ENCODE measurements around the gene ZBTB48.

The ZBTB48 gene

DNA sequence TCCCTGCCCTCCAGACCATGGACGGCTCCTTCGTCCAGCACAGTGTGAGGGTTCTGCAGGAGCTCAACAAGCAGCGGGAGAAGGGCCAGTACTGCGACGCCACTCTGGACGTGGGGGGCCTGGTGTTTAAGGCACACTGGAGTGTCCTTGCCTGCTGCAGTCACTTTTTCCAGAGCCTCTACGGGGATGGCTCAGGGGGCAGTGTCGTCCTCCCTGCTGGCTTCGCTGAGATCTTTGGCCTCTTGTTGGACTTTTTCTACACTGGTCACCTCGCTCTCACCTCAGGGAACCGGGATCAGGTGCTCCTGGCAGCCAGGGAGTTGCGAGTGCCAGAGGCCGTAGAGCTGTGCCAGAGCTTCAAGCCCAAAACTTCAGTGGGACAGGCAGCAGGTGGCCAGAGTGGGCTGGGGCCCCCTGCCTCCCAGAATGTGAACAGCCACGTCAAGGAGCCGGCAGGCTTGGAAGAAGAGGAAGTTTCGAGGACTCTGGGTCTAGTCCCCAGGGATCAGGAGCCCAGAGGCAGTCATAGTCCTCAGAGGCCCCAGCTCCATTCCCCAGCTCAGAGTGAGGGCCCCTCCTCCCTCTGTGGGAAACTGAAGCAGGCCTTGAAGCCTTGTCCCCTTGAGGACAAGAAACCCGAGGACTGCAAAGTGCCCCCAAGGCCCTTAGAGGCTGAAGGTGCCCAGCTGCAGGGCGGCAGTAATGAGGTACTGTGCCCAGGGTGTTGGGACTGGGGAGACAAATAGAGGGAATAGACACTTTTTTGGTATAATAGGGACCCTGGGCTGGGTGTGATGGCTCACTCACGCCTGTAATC, 1.0 kb downstream of the ZBTB48 start:
- ATAC-seq (replicated peaks): peak; percentile 2 to 12
- Mint-ChIP-seq H3K9me3 (no peaks in the 10 kb centered on the region), H3K36me3 (peaks cover 18 to 22% of the 10 kb centered on the region in 2 donors), H3K27me3 (no peaks in the 10 kb centered on the region), H3K27ac (peak overlapping the region; percentile 100), H3K4me3 (peak overlapping the region; percentile 95 to 100), H3K4me1 (peaks cover 34 to 54% of the 10 kb centered on the region in 2 donors)
- DNase-seq: no peak

DNA sequence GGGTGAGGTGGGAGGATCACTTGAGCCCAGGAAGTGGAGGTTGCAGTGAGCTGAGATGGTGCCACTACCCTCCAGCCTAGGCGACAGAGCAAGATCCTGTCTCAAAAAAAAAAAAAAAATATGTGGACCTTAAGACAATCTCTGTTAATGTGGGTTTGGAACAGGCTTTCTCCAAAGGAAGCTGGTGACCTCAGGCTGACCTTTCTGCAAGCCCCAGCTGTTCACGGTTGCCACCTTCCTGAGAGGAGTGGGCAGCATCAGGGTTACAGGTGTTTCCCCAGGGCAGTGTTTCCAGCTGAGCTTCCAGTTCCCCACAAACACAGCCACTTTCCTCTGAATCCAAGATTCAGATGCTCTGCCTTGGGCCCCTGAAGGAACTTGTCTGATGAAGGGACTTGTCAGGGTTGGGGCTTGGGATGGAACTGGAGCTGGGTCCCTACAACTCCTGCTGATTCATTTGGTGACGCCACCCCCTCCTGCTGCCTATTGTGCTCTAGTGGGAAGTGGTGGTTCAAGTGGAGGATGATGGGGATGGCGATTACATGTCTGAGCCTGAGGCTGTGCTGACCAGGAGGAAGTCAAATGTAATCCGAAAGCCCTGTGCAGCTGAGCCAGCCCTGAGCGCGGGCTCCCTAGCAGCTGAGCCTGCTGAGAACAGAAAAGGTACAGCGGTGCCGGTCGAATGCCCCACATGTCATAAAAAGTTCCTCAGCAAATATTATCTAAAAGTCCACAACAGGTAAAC, 1.9 kb downstream of the ZBTB48 start:
- no peaks in the 10 kb centered on the region for H3K27me3 Mint-ChIP-seq
- peaks cover 36 to 57% of the 10 kb centered on the region in 2 donors for H3K4me1 Mint-ChIP-seq
- ATAC-seq (replicated peaks): no peak
- H3K36me3 Mint-ChIP-seq: peaks cover 20 to 22% of the 10 kb centered on the region in 2 donors
- no peaks in the 10 kb centered on the region for H3K9me3 Mint-ChIP-seq
- DNase-seq: no peak
- peak overlapping the region; percentile 77 for H3K27ac Mint-ChIP-seq
- H3K4me3 Mint-ChIP-seq: peak overlapping the region; percentile 95 to 100

DNA sequence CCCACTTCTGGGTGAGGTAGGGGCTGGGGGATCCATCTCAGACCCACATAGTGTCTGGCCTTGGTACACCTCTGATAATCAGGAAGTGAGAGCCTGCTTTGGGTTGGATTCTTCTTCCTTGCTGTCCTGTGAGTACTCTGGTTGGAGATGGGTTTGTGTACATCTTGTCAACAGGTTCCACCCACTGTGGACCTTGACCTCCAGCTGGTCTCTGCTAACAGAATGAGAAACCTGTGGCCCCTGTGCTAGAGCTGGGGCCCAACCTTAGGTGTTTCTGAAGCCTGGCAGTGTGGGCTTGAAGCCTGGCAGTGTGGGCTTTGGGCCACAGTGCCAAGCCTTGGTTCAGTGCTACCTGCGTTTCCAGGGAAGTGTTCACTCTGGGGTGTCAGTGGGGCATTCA, 2.6 kb downstream of the ZBTB48 start:
- H3K4me1 Mint-ChIP-seq: peaks cover 41 to 63% of the 10 kb centered on the region in 2 donors
- peak overlapping the region; percentile 56 for H3K27ac Mint-ChIP-seq
- ATAC-seq (replicated peaks) (no peak), DNase-seq (no peak)
- H3K27me3 Mint-ChIP-seq: no peaks in the 10 kb centered on the region
- H3K9me3 Mint-ChIP-seq: no peaks in the 10 kb centered on the region
- H3K36me3 Mint-ChIP-seq: peaks cover 22% of the 10 kb centered on the region in 2 donors
- H3K4me3 Mint-ChIP-seq: peak overlapping the region; percentile 95 to 100

DNA sequence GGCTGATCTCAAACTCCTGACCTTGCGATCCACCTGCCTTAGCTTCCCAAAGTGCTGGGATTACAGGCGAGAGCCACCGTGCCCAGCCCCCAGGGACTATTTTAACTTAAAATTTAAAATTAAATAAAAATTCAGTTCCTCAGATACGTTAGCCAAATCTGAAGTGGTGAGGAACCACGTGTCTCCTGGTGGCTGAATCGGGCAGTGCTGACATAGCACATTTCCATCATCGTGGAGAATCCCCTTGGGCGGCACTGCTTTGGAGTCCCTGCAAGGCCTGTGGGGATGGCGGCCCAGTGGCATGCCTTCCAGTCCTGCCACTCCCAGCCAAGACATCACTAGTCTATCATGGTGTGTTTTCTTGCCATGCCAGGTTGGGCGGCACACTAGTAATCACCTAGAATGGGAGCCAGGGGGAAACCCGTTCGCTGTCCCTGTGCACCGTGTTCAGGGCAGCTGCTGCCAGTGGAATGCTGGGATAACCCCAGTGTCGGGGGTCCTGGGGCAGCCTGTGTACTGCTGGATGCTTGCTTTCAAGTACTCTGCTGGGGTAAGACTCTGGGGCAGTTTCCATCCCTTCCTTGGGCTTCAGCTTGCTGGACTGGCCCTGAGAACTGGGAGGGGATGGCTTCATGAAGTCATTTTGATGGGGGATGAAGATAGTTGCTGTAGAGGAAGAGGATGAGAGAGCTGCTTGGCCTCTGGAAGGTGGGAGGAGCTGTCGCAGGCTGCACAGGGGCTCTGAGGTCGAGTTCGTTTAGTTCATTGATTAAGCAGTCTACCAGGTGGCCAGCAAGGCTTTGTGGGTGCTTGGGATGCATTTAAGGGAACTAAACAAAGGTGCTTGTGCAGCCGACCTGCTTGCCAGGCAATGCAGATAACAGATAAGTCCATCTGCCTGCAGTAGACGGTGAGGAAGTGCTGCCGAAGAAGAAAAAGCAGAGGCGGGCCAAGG, 4.6 kb downstream of the ZBTB48 start:
- peak overlapping the region; percentile 82 for H3K27ac Mint-ChIP-seq
- DNase-seq (no peak), ATAC-seq (replicated peaks) (no peak)
- H3K36me3 Mint-ChIP-seq: peaks cover 27 to 38% of the 10 kb centered on the region in 2 donors
- H3K9me3 Mint-ChIP-seq: no peaks in the 10 kb centered on the region
- no peak overlapping the region for H3K4me3 Mint-ChIP-seq
- H3K4me1 Mint-ChIP-seq: peaks cover 44 to 73% of the 10 kb centered on the region in 2 donors
- H3K27me3 Mint-ChIP-seq: no peaks in the 10 kb centered on the region

DNA sequence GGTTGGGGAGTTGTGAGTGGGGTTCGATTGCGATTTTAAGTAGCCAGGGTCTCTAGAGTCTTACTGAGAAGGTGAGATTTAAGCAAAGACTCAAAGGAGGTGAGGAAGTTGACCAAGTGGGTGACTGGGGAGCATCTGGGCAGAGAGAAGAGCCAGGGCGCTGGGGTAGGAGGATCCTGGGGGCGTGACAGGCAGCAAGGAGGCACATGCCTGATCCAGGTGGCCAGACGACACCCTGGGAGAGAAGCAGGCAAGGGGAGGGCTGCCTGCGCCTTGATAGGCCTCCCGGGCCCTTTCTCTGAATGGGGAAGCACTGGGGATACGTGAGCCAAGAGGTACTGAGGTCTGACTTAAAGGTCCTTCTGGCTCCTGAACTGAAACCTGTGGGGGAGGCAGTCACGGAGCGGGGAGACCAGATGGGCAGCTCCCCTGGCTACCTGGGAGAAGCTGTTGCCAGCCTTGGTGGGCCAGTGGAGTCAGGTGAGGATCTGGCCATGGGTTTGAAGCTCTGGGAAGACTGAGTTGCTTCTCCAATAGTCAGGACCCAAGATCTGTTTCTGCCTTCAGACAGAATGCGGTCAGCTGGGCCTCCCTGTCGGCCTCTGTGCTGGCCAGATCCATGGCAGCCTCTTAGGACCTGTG, 5.4 kb downstream of the ZBTB48 start:
- ATAC-seq (replicated peaks) (no peak), DNase-seq (no peak)
- H3K36me3 Mint-ChIP-seq: peaks cover 32 to 41% of the 10 kb centered on the region in 2 donors
- no peak overlapping the region for H3K4me3 Mint-ChIP-seq
- H3K27ac Mint-ChIP-seq: peak overlapping the region; percentile 82
- H3K4me1 Mint-ChIP-seq: peaks cover 43 to 67% of the 10 kb centered on the region in 2 donors
- H3K9me3 Mint-ChIP-seq: no peaks in the 10 kb centered on the region
- no peaks in the 10 kb centered on the region for H3K27me3 Mint-ChIP-seq

DNA sequence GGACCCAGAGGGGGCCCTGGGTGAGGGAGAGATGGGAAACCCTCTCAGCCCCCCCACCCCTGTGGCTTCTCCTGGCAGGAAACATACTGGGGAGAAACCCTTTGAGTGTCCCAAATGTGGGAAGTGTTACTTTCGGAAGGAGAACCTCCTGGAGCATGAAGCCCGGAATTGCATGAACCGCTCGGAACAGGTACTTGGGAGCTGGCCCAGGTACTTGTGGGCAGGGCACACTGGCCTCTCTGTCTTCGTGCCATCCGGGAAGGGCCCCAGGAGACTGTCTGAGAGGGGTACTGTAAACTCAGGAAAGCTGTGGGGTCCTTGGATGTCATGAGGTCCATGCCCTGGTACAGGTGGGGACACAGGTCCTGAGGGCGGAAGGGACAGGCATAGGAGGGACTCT, 6.0 kb downstream of the ZBTB48 start:
- DNase-seq: no peak
- H3K36me3 Mint-ChIP-seq: peaks cover 35 to 42% of the 10 kb centered on the region in 2 donors
- H3K4me3 Mint-ChIP-seq: no peak overlapping the region
- no peaks in the 10 kb centered on the region for H3K27me3 Mint-ChIP-seq
- peaks cover 37 to 61% of the 10 kb centered on the region in 2 donors for H3K4me1 Mint-ChIP-seq
- no peak for ATAC-seq (replicated peaks)
- H3K9me3 Mint-ChIP-seq: no peaks in the 10 kb centered on the region
- no peak overlapping the region for H3K27ac Mint-ChIP-seq

DNA sequence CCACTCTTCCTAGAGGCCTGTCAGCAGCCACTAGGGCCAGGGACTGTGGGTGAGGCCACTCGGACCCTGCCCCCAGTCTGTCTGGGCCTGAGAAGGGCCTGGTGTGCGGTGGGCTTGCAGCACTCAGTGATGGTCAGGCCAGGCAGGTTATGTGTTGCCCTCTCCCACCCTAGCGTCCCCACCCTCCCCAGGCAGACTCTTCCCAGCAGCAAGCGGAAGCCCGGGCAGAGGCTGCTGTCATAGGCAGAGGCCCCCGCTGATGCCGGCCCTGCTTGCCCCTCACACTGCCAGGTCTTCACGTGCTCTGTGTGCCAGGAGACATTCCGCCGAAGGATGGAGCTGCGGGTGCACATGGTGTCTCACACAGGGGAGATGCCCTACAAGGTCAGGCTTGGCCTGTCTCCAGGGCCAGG, 6.6 kb downstream of the ZBTB48 start:
- Mint-ChIP-seq H3K9me3 (no peaks in the 10 kb centered on the region), H3K4me3 (no peak overlapping the region), H3K36me3 (peaks cover 35 to 42% of the 10 kb centered on the region in 2 donors), H3K27me3 (no peaks in the 10 kb centered on the region), H3K27ac (no peak overlapping the region), H3K4me1 (peaks cover 36 to 61% of the 10 kb centered on the region in 2 donors)
- no peak for DNase-seq
- ATAC-seq (replicated peaks): no peak

DNA sequence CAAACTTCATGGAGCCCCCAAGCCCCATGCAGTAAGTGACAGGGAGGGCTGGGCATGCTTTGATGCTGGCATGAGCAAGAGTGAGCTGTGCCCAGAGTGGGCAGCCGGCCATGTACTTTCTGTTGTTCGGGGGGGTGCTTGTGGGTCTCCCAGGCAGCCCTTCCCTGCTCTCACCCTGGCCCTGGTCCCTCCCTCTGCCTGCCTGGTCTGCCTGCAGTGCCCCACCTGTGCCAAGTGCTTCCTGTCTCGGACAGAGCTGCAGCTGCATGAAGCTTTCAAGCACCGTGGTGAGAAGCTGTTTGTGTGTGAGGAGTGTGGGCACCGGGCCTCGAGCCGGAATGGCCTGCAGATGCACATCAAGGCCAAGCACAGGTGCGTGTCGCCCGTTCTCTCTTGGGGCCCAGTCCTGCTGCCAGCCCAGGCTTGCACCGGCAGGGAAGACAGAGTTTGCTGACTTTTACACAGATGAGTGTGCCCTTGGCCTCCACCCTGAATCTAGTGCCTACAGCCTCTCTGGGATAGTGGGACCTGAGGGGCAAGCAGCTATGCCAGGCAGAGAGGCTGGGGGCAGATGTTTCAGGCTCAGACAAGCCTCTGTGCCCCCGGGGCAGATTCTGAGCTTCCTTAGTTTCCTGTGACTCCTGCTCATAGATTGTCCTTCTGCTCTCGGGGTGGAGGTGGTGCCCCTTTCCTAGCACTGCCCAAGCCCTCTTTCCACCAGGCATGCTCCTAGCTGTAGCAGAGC, 7.6 kb downstream of the ZBTB48 start:
- no peak for DNase-seq
- no peak overlapping the region for H3K27ac Mint-ChIP-seq

DNA sequence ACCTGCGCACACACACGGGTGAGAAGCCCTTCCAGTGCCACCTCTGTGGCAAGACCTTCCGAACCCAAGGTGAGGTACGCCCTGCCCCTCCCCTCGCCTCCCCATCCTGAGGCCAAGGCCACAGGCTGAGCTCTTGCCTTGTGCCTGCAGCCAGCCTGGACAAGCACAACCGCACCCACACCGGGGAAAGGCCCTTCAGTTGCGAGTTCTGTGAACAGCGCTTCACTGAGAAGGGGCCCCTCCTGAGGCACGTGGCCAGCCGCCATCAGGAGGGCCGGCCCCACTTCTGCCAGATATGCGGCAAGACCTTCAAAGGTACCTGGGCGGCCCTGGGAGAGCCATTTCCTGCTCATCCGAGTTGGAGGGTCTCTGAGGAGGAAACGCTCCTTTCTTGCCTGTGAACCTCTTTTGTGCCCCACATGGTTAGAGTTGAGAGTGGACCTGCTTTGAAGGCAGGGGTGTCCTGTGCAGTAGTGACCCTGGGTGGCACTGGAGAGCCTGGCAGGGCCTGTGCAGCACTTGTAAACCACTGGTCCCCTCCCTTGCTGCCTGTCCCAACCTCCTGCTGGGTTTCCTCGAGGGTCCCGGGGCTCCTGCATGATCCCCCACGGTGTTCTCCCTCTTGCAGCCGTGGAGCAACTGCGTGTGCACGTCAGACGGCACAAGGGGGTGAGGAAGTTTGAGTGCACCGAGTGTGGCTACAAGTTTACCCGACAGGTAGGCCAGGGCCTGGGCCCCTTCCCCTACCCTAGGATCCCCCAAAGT, 8.5 kb downstream of the ZBTB48 start:
- Mint-ChIP-seq H3K4me3 (no peak overlapping the region), H3K9me3 (no peaks in the 10 kb centered on the region), H3K36me3 (peaks cover 29 to 49% of the 10 kb centered on the region in 2 donors), H3K27ac (peak overlapping the region; percentile 25), H3K4me1 (peaks cover 29 to 51% of the 10 kb centered on the region in 2 donors), H3K27me3 (no peaks in the 10 kb centered on the region)
- ATAC-seq (replicated peaks) (no peak), DNase-seq (no peak)

More for the DNA sequence above, 7.6 kb downstream of the ZBTB48 start:
- Mint-ChIP-seq H3K36me3 (peaks cover 31 to 42% of the 10 kb centered on the region in 2 donors), H3K9me3 (no peaks in the 10 kb centered on the region), H3K4me3 (no peak overlapping the region), H3K4me1 (peaks cover 30 to 58% of the 10 kb centered on the region in 2 donors), H3K27me3 (no peaks in the 10 kb centered on the region)
- ATAC-seq (replicated peaks): peak in 1 of 2 donors; percentile 29

DNA sequence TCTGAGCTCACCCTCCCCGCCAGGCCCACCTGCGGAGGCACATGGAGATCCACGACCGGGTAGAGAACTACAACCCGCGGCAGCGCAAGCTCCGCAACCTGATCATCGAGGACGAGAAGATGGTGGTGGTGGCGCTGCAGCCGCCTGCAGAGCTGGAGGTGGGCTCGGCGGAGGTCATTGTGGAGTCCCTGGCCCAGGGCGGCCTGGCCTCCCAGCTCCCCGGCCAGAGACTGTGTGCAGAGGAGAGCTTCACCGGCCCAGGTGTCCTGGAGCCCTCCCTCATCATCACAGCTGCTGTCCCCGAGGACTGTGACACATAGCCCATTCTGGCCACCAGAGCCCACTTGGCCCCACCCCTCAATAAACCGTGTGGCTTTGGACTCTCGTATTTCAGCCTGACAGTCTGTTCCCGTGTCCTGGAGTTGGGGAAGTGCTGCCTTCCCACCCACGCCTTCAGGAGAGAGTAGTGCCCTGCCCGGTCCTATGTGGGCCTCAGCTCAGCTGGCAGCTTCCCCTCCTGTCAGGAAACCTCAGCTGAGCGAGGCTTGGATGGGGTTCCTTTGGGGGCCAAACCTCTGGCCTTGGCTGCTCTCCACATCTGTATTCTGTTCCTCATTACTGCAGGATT, 9.2 kb downstream of the ZBTB48 start:
- no peak overlapping the region for H3K4me3 Mint-ChIP-seq
- DNase-seq: no peak
- H3K36me3 Mint-ChIP-seq: peaks cover 35 to 55% of the 10 kb centered on the region in 2 donors
- H3K9me3 Mint-ChIP-seq: no peaks in the 10 kb centered on the region
- peak overlapping the region; percentile 25 for H3K27ac Mint-ChIP-seq
- no peak for ATAC-seq (replicated peaks)
- H3K27me3 Mint-ChIP-seq: no peaks in the 10 kb centered on the region
- H3K4me1 Mint-ChIP-seq: peaks cover 29 to 51% of the 10 kb centered on the region in 2 donors

DNA sequence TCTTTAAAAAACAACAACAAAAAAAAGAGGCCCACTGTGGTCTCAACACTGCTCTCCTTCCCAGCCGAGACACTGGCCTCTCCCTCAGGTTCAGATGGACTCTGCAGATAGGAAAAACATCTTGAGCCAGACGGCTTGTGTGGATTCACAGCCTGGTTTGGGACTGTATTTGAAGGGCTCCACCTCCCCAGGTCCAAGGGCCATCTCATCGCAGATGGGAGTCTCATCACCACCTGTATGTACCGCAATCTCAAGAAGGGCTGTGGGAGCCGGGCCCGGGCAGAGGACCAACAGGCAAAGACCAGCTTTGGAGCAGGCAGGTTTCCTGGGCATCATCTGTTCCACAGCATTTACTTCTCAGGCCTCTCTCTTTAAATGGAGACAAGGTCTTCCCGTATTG, 10.3 kb downstream of the ZBTB48 start:
- Mint-ChIP-seq H3K9me3 (no peaks in the 10 kb centered on the region), H3K4me3 (no peak overlapping the region), H3K36me3 (peaks cover 30 to 51% of the 10 kb centered on the region in 2 donors), H3K4me1 (peaks cover 22 to 42% of the 10 kb centered on the region in 2 donors), H3K27ac (peak overlapping the region; percentile 81), H3K27me3 (no peaks in the 10 kb centered on the region)
- ATAC-seq (replicated peaks) (no peak), DNase-seq (no peak)

DNA sequence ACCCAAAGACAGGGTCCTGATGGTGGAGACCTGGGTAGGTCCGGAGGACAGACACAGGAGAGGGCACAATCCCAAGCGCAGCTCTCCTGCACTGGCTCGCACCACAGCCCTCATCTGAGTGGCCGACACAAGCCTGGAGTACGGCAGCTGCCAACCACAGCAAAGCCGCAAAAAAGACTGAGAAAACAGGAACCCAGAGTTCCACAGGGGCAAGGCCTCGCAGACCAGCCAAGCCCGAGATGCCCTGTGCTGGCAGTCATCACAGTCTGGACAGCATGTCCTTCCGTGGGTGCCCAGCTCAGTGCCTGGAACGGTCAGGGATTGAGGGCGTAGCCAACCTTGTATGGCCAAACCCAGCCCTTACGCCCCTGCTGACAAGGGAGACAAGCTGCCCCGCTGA, 11.4 kb downstream of the ZBTB48 start:
- DNase-seq (no peak), ATAC-seq (replicated peaks) (peak; percentile 43 to 63)
- Mint-ChIP-seq H3K9me3 (no peaks in the 10 kb centered on the region), H3K27me3 (no peaks in the 10 kb centered on the region), H3K36me3 (peaks cover 35 to 62% of the 10 kb centered on the region in 2 donors), H3K4me1 (peaks cover 24 to 50% of the 10 kb centered on the region in 2 donors), H3K27ac (peak overlapping the region; percentile 14), H3K4me3 (no peak overlapping the region)

All from stimulated activated naive B cell treated with anti-CD40 and anti-IgM and Interleukin-4, amounts not matched to agents 10 μg/mL and 1 μg/mL and 100 μg/mL, for 72 hours (primary cell).